ENCODE results near the gene GRID2. TPM values are rescaled to one million over a fixed set of nuclear protein-coding genes. Genes with fewer than 3 reads are reported as not detected.

Gene GRID2
- total and polyA plus RNA-seq, 10 of the 15 experiments (the other 5 are each of a cell fraction or from before 2014, with no cell fraction given): not detected

GRCh38 chr4:92789741-92790140 lies 486.0 kb downstream of the GRID2 start:
- Histone ChIP-seq H3K4me3 (no peak overlapping the region), H4K20me1 (ENCODE audit: control insufficient read depth, insufficient read depth) (no peaks in the 10 kb centered on the region), H3K9me3 (replicated peaks; ENCODE audit: control insufficient read depth, insufficient read depth, low read length) (no peaks in the 10 kb centered on the region), H3K36me3 (ENCODE audit: control insufficient read depth in 2 of 2, insufficient read depth in 2 of 2, low read length in 1 of 2) (no peaks in the 10 kb centered on the region), H3K79me2 (ENCODE audit: control insufficient read depth, insufficient read depth, low read length) (no peaks in the 10 kb centered on the region), H2AFZ (ENCODE audit: control insufficient read depth, low read depth, low read length) (no peak overlapping the region), H3K4me2 (ENCODE audit: control insufficient read depth, insufficient read depth) (no peak overlapping the region), H3K4me1 (ENCODE audit: control insufficient read depth, insufficient read depth, low read length) (no peaks in the 10 kb centered on the region), H3K27me3 (replicated peaks in 1 of 2; ENCODE audit: control insufficient read depth in 2 of 2, insufficient read depth in 2 of 2, low read length in 1 of 2) (no peaks in the 10 kb centered on the region), H3K9ac (ENCODE audit: control insufficient read depth, insufficient read depth, low read length) (no peak overlapping the region), H3K27ac (ENCODE audit: control insufficient read depth, insufficient read depth) (no peak overlapping the region)
- DNase-seq (ENCODE audit: low read depth, low spot score) (no peak), ATAC-seq (no peak), FAIRE-seq (no peak)
- TF ChIP-seq STAT1 (conservative IDR thresholded peaks at IDR 0.05): no peak
- no peak for TF ChIP-seq BACH1 (IDR thresholded peaks at IDR 0.05; ENCODE audit: borderline replicate concordance)
- TF ChIP-seq TCF3 (IDR thresholded peaks at IDR 0.05; ENCODE audit: borderline replicate concordance, insufficient read depth, low read depth, low read length): no peak
- no peak for TF ChIP-seq CHD4 (IDR thresholded peaks at IDR 0.05)
- TF ChIP-seq CEBPB (IDR thresholded peaks at IDR 0.05; ENCODE audit: borderline replicate concordance in 1 of 2, low read depth in 2 of 2, low read length in 2 of 2): no peak
- no peak for TF ChIP-seq BRCA1 (IDR thresholded peaks at IDR 0.05; ENCODE audit: low read depth, low read length)
- no peak for TF ChIP-seq SREBF2 (IDR thresholded peaks at IDR 0.05; ENCODE audit: low read length)
- TF ChIP-seq ZZZ3 (IDR thresholded peaks at IDR 0.05; ENCODE audit: control insufficient read depth, insufficient read length, low read depth): no peak
- TF ChIP-seq EGR1 (IDR thresholded peaks at IDR 0.05; ENCODE audit: borderline replicate concordance in 1 of 2, low read depth in 2 of 2, low read length in 2 of 2): no peak
- no peak for TF ChIP-seq NFIC (IDR thresholded peaks at IDR 0.05; ENCODE audit: low read depth, low read length)
- no peak for TF ChIP-seq EED (IDR thresholded peaks at IDR 0.05; ENCODE audit: low read depth)
- TF ChIP-seq WRNIP1 (IDR thresholded peaks at IDR 0.05; ENCODE audit: borderline replicate concordance, low read depth, low read length): no peak
- TF ChIP-seq HDAC6 (IDR thresholded peaks at IDR 0.05; ENCODE audit: unreplicated experiment): no peak
- WGBS (ENCODE audit: insufficient coverage, insufficient replicate concordance, low lambda C conversion rate, missing lambda C conversion rate): 57% methylated on average over 3 of the region's 3 CpGs
- intact Hi-C loops (cut with micrococcal nuclease; ENCODE audit: unreplicated experiment) (no loop called here), in situ Hi-C loops (cut with MboI) (no loop called here)
- no TSS peak for BruUV-seq (replicated peaks)
- ChIA-PET CTCF (no interaction called here), POLR2A (no interaction called here), SMC1A (ENCODE audit: uncharacterized antibody, unreplicated experiment) (interaction anchor here (0.9 kb wide), 1 partner anchor 67 kb away, joined by 3 read pairs; no protein-coding TSS in a partner anchor), RAD21 (ENCODE audit: unreplicated experiment) (no interaction called here)

Measured in GM12878 (cell line).